Limb (tissue), 2 donors: Measurements from ENCODE around the gene FLVCR2.
"Not testable (repeated sequence)": the region's sequence is repeated elsewhere in the genome, so short reads cannot be mapped to it uniquely, and the experiment has no call there.

Experiments
- DNase-seq, 2 donors: peaks; one replicate each; pipeline ENCODE4 v3.0.0-alpha.2; 2016; ENCODE audit errors: extremely low spot score in 2 of 2

FLVCR2 gene

DNA sequence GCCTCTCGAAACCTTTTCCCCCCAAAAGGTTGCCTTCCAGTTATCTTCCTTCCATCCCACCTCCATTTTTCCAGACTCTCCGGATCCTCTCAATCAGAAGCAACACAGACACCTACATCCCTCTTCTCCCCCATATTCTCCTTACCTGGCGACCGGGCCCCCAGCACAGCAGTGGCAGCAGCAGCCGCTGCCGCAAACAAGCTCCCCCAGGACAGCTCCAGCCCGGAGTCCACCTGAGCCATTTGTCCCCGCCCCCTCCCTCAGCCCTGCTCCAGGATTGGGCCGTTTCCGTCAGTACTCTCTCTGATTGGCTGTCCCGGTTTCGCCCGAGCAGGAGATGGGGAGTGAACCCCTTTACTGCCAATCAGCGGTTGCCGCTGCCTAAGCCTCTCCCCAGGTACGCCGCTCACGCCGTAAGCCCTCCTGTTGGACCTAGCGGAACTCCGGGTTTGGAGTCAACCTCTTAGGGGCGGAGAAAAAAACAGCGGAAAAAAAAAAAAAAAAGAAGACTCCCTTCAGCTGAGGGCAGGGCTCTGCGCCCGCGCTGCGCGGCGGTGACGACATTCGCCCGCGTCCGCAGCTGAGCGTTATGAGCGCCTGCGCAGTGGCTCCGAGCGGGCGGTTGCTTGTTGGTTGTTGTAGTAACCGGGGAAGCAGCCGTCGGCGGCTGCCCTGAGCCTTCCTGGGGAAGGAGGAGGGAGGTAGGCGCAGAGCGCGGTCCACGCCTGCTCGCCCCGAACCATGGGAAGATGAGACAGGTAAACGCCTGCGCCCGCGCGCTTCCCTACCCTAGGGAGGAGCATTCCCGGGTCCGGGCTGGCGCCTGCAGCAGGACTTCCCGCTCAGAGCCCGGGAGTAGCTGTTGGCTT is 82.4 kb downstream of the FLVCR2 start, which contains the start of the genes ERG28 and TTLL5:
Gene ERG28 (minus strand): TSS at position 247 of the 869 bp plus-strand sequence. CDS start 3,374 bp downstream, outside the sequence.
Gene TTLL5 (plus strand): TSS at position 617 of the 869 bp plus-strand sequence. CDS start 1,904 bp downstream, outside the sequence.
- DNase-seq, result peak; percentile 97

DNA sequence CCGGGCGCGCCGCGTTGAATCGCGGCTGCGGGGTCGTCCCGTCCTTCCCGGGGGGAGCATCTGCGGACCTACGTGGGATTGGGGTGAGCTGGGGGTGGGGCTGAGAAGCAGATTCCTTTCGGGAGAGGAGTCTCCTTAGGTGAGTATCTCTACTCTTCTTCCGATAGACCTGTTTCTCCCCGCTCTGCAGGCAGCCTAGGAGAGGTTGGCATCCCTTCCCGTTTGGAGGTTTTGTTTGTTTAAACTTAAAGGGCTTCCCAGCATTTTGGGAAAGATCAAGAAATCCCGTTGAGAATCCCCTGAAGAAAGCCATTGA is 83.0 kb downstream of the FLVCR2 start:
- no peak for DNase-seq

GRCh38 chr14:75662966-75663365 is 84.5 kb downstream of the FLVCR2 start:
- DNase-seq, result no peak

- no peak for DNase-seq
Measured at GRCh38 chr14:75667099-75667765, 88.8 kb downstream of the FLVCR2 start.

GRCh38 chr14:75672605-75673192 is 94.3 kb downstream of the FLVCR2 start:
- no peak for DNase-seq

DNA sequence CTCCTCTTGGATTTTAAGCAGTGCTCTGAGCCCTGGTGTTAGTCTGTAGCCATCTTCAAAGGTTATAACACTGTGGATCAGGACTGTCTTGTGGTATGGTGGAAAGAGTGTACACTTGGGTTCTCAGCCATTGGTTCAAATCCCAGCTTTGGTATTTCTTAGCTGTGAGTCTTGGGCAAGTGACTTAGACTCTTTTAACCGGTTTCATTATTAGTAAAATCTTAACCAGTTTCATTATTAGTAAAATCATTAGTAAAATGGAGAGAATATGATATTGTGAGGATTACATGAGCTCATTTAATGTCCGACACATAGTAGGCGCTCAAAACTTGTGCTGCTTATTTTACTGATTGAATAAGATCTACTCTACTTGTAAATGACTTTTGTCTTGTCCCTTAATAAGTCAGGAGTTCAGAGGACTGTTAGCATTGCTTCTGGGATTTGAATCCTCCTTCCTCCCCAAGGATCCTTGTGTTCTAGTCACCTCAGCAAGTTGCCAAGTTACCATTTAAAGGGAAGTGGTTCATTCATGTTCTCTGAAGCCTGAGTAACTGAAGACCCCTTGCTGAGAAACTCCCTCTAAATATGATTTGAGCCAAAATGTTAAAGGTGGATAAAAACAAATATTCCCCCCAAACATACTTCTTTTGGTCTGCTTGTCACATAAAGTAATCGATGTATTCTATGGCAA is 95.1 kb downstream of the FLVCR2 start:
- no peak for DNase-seq

GRCh38 chr14:75675265-75675960 is 97.0 kb downstream of the FLVCR2 start:
- no peak for DNase-seq

DNA sequence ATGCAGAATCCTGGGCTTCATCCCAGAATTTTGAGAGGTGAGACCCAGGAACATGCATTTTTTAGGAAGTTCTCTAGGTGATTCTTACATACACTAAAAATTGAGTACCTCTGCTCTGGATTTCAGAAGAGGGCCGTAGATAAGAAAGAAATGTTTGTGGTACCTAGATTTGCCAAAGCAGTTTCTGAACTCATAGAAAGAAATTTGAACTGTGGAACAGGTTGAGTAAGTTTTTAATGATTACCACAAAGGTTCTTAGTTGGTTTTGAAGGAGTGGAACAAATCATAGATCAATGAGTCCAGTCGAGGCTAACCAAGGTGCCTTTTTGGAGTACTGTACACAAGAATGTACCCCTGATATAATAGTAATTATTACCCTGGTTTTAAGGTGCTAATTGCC is 107.5 kb downstream of the FLVCR2 start:
- DNase-seq, result no peak

GRCh38 chr14:75689012-75689411 is 110.6 kb downstream of the FLVCR2 start:
- peak in 1 of 2 donors; percentile 25 for DNase-seq

GRCh38 chr14:75690010-75690409 is 111.6 kb downstream of the FLVCR2 start:
- DNase-seq, result no peak

- not testable (repeated sequence) for DNase-seq
Measured at GRCh38 chr14:75695025-75695424, 116.6 kb downstream of the FLVCR2 start.

GRCh38 chr14:75697386-75697785 is 119.0 kb downstream of the FLVCR2 start:
- no peak for DNase-seq
